Uterus (tissue), 4 donors: ENCODE data around the gene RABGAP1L. TPM values are rescaled to one million over a fixed set of nuclear protein-coding genes. Genes with fewer than 3 reads are reported as not detected.
"Not testable (repeated sequence)": the region's sequence is repeated elsewhere in the genome, so short reads cannot be mapped to it uniquely, and the experiment has no call there.

ENCODE experiments used
- DNase-seq, 2 donors: peaks; one replicate each; pipeline ENCODE4 v3.0.0-alpha.2; 2019 to 2020
- H3K27ac ChIP-seq, 2 donors: fragments of 200-600 bp; sonication (generic); 1 replicate in 1 of 2; 2 replicates in 1 of 2; pipeline ENCODE4 v1.5.1; 2016 to 2018
- H3K27me3 ChIP-seq, 2 donors: fragments of 200-600 bp; sonication (generic); one replicate each; pipeline ENCODE4 v1.5.1; 2018 to 2019; ENCODE audit warnings: control low read depth in 1 of 2
- H3K36me3 ChIP-seq, 2 donors: fragments of 200-600 bp; sonication (generic); one replicate each; pipeline ENCODE4 v1.5.1; 2019; ENCODE audit warnings: control low read depth in 1 of 2
- H3K4me1 ChIP-seq, 2 donors: fragments of 200-600 bp; sonication (generic); one replicate each; pipeline ENCODE4 v1.5.1; 2018 to 2019; ENCODE audit warnings: control low read depth in 1 of 2
- H3K4me3 ChIP-seq, 2 donors: fragments of 200-600 bp; sonication (generic); 1 replicate in 1 of 2; 2 replicates in 1 of 2; pipeline ENCODE4 v1.5.1; 2018 to 2019; ENCODE audit warnings: mild to moderate bottlenecking in 1 of 2
- H3K9me3 ChIP-seq, 2 donors: fragments of 200-600 bp; sonication (generic); one replicate each; pipeline ENCODE4 v1.5.1; 2019; ENCODE audit warnings: control low read depth in 1 of 2
- POLR2A ChIP-seq, 2 donors: fragments of 450-650 bp; IDR thresholded peaks; one replicate each; pipeline ENCODE4 v1.6.1; 2016; ENCODE audit warnings: antibody characterized with exemption in 2 of 2, mild to moderate bottlenecking in 1 of 2, moderate library complexity in 1 of 2
- intact Hi-C: fragments of 100-400 bp; cut with DNase I; formaldehyde crosslinking; loops from one replicate; pipeline ENCODE4 v1.15.1; 2023; ENCODE audit warnings: low total_unique reads
- total RNA-seq, 4 donors: library from RNA; depleted of rRNA in 3 of 4; stranded (reverse); fragments of >200 nt in 3 of 4; gene quantifications; one replicate each; pipeline versions ENCODE4 v1.1.0 to v1.2.4, GENCODE V29; 2014 to 2023
- TF ChIP-seq, protein P1 (sequence below), 4 experiments: fragments of 200-600 bp in 2 of 4; fragments of 450-650 bp in 2 of 4; sonication (generic) in 2 of 4; IDR thresholded peaks; one replicate each; pipeline ENCODE4 v1.5.1; 2016 to 2019; ENCODE audit warnings: antibody characterized with exemption in 4 of 4, mild to moderate bottlenecking in 2 of 4, moderate library complexity in 1 of 4
- donor health status: DM: yes; HTN: yes; CAD: no.

The RABGAP1L gene
- total RNA-seq, 4 donors from 2014 or later, result 19.1 to 93.7 (median 35.1) TPM

DNA sequence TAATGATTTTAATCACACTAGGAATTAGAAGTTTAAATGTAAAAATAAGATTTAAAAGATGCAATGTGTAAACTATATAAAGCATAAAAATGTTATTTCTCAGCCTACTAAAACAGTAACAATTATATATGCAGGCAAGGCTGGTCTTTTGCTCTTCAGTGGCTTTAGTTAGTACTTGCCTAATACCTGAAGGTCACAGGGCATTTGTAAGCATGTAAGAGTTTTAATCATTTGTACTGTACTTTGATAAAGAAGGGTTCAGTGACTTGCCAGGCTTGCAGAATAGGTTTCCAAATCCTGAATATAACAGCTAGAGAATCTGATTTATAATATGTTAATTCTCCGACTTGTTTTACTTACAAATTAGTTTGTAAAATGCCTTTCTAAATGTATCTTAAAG is 545.0 kb downstream of the RABGAP1L start:
- Histone ChIP-seq H3K27me3 (no peaks in the 10 kb centered on the region), H3K4me1 (no peaks in the 10 kb centered on the region), H3K27ac (no peak overlapping the region), H3K36me3 (peaks cover 0 to 2% of the 10 kb centered on the region in 2 donors), H3K4me3 (no peak overlapping the region), H3K9me3 (no peaks in the 10 kb centered on the region)
- no peak for TF ChIP-seq POLR2A (IDR thresholded peaks at IDR 0.05)
- TF ChIP-seq, protein P1, sequence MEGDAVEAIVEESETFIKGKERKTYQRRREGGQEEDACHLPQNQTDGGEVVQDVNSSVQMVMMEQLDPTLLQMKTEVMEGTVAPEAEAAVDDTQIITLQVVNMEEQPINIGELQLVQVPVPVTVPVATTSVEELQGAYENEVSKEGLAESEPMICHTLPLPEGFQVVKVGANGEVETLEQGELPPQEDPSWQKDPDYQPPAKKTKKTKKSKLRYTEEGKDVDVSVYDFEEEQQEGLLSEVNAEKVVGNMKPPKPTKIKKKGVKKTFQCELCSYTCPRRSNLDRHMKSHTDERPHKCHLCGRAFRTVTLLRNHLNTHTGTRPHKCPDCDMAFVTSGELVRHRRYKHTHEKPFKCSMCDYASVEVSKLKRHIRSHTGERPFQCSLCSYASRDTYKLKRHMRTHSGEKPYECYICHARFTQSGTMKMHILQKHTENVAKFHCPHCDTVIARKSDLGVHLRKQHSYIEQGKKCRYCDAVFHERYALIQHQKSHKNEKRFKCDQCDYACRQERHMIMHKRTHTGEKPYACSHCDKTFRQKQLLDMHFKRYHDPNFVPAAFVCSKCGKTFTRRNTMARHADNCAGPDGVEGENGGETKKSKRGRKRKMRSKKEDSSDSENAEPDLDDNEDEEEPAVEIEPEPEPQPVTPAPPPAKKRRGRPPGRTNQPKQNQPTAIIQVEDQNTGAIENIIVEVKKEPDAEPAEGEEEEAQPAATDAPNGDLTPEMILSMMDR (IDR thresholded peaks at IDR 0.05), result no peak
- no peak for DNase-seq
- intact Hi-C loops, result no loop called here

DNA sequence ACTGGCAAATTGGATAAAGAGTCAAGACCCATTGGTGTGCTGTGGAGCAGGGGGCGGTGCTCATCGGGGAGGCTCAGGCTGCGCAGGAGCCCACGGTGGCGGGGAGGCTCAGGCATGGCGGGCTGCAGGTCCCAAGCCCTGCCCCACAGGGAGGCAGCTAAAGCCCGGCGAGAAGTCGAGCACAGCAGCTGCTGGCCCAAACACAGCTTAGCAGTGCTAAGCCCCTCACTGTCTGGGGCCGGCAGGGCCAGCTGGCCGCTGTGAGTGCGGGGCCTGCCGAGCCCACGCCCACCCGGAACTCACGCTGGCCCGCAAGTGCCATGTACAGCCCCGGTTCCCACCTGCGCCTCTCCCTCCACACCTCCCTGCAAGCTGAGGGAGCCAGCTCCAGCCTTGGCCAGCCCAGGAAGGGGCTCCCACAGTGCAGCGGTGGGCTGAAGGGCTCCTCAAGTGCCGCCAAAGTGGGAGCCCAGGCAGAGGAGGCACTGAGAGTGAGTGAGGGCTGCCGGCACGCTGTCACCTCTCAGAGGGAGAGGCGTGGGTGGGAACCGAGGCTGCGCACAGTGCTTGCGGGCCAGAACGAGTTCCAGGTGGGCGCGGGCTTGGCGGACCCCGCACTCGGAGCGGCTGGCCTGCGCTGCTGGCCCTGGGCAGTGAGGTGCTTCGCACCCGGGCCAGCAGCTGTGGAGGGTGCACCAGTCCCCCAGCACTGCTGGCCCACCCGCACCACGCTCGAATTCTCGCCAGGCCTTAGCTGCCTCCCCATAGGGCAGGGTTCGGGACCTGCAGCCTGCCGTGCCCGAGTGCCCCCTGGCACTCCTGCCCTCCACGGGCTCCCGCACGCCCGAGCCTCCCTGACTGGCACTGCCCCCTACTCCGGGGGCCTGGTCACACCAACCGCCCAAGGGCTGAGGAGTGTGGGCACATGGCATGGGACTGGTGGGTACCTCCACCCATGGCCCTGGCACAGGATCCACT is 551.8 kb downstream of the RABGAP1L start:
- H3K9me3 ChIP-seq, result no peaks in the 10 kb centered on the region
- H3K4me1 ChIP-seq, result no peaks in the 10 kb centered on the region
- intact Hi-C loops, result no loop called here
- no peak overlapping the region for H3K4me3 ChIP-seq
- DNase-seq, result no peak
- no peak for TF ChIP-seq POLR2A (IDR thresholded peaks at IDR 0.05)
- TF ChIP-seq, protein P1 (IDR thresholded peaks at IDR 0.05), result no peak
- no peaks in the 10 kb centered on the region for H3K27me3 ChIP-seq
- no peaks in the 10 kb centered on the region for H3K36me3 ChIP-seq
- H3K27ac ChIP-seq, result no peak overlapping the region

DNA sequence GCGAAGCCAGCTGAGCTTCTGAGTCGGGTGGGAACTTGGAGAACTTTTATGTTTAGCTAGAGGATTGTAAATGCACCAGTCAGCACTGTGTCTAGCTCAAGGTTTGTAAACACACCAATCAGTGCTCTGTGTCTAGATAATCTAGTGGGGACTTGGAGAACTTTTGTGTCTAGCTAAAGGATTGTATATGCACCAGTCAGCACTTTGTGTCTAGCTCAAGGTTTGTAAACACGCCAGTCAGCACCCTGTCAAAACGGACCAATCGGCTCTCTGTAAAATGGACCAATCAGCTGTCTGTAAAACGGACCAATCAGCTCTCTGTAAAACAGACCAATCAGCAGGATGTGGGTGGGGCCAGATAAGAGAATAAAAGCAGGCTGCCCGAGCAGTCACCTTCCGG is 552.5 kb downstream of the RABGAP1L start:
- intact Hi-C loops, DNase-seq, H3K9me3 ChIP-seq, H3K27ac ChIP-seq, H3K36me3 ChIP-seq, H3K4me3 ChIP-seq, H3K27me3 ChIP-seq, H3K4me1 ChIP-seq: not testable (repeated sequence)

DNA sequence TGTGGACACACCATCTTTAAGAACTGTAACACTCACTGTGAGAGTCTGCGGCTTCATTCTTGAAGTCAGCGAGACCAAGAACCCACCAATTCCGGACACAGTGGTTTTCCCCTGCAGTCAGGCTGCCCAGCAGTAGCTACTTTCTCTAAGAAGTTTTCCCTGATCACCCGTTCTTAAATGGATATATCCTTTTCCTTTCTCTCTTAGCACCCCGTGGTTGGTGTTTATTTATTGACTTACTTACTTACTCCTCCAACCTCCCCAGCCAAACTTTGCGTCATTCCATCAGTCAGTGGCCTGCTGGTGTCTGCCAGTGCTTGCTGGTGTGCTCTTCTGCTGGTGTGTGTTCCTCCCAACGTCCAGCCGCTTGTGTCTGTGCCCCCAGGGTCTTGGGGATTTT is 553.2 kb downstream of the RABGAP1L start:
- Histone ChIP-seq H3K36me3 (no peaks in the 10 kb centered on the region), H3K9me3 (no peaks in the 10 kb centered on the region), H3K4me1 (no peaks in the 10 kb centered on the region), H3K27ac (no peak overlapping the region), H3K27me3 (no peaks in the 10 kb centered on the region), H3K4me3 (no peak overlapping the region)
- no peak for DNase-seq
- intact Hi-C loops, result no loop called here
- no peak for TF ChIP-seq POLR2A (IDR thresholded peaks at IDR 0.05)
- TF ChIP-seq, protein P1 (IDR thresholded peaks at IDR 0.05), result no peak

DNA sequence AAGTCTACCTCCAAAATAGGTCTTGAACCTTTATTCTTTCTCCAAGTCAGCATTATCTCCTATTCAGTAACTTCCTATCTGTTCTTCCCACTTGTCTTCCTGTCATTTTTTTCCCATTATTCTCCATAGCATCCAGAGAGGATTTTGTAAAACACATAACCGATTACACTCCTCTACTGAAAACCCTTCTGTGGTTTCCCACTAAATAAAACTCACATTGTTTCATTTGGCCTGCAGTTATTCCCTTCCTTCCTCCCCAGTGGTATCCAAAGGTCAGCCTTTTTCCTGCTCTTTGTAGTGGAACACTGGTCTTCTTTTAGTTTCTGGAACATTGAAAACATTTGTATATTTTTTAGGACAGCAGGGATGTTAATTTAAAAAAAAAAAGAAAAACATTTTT is 554.5 kb downstream of the RABGAP1L start:
- H3K27ac ChIP-seq, result no peak overlapping the region
- no peak overlapping the region for H3K4me3 ChIP-seq
- H3K27me3 ChIP-seq, result no peaks in the 10 kb centered on the region
- intact Hi-C loops, result no loop called here
- no peaks in the 10 kb centered on the region for H3K9me3 ChIP-seq
- DNase-seq, result no peak
- no peaks in the 10 kb centered on the region for H3K4me1 ChIP-seq
- TF ChIP-seq POLR2A (IDR thresholded peaks at IDR 0.05), result no peak
- TF ChIP-seq, protein P1 (IDR thresholded peaks at IDR 0.05), result no peak
- H3K36me3 ChIP-seq, result no peaks in the 10 kb centered on the region
